GM19463 (cell line): ENCODE measurements around the gene TNFRSF8.
A peak's percentile ranks its signal among the peaks of the same experiment; 100 is the strongest.

Source experiments
- ATAC-seq: cut with Tn5 transposase; IDR thresholded peaks from one replicate; pipeline ENCODE4 v1.9.1; 2021; ENCODE audit warnings: mild to moderate bottlenecking, moderate library complexity; ENCODE audit not compliant: unreplicated experiment

Gene TNFRSF8

DNA sequence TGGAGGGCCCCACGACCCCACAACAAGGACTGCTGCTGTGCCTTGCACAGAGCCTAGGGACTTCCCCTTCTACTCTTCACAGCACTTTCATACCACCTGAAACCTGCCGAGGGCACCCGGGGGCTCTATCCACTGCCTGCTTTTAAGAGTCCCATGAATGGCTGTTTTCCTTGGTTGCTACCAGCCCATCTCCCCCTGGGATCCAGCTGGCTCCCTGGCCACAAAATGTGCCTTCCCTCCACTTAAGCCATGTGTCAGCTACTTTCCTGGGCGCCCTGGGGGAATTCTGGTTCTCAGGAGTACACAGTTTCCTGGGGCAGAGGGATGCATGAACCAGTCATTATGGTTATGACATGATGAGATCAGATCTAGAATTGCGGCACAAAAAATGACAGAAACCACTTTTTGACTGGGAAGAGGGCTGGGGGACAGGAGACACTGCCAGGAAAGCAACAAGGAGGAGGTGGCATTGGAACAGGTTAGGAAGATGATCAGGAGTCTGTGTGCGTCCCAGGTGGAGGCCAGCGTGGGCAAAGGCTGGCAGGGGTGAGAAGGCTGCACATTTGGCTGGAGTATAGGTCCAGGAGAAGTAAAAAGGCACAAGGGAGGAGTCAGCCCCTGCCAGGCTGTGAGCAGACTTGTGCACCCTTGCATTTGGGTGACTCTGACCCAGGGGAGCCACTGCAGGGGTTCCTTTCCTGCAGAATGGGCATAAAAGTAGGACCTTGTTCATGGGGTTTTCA lies 3.2 kb upstream of the TNFRSF8 start:
- ATAC-seq: no peak

DNA sequence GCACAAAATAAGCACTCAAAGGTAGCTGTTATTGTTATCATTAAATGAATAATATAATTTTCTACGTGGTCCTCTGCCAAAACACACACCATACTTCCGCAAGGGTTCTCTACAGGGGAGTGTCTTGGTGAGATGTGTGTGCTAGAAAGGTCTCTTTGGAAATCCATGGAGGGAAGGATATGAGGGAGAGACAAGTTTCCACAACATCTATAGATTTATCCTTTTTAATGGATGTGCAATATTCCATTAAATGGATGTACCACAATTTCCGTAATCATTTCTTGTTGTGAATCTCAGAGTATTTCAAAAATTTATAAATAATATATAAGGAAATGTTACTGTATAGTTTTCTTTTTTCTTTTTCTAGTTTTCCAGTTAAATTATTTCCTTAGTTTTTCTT lies 2.6 kb upstream of the TNFRSF8 start:
- ATAC-seq: no peak

GRCh38 chr1:12064073-12064969 lies 1.2 kb downstream of the TNFRSF8 start:
- no peak for ATAC-seq

DNA sequence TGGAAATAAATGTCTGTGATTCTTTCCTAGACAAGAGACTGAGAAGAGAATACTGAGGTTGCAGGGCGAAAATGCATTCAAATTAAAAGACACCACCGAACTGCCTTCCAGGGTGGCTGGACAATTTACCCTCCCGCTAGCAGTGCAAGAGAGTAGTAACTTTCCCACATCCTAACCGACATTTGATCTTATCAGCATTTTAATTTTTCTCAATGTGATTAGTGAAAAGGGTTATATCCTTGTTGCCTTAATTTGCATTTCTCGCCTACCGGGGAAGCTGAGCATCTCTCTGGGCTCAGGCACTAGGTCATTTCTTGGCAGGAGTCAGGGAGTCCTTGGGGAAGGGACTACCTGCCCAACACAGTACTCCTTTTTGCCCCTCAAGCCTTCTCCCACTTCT lies 2.8 kb downstream of the TNFRSF8 start:
- ATAC-seq: no peak

DNA sequence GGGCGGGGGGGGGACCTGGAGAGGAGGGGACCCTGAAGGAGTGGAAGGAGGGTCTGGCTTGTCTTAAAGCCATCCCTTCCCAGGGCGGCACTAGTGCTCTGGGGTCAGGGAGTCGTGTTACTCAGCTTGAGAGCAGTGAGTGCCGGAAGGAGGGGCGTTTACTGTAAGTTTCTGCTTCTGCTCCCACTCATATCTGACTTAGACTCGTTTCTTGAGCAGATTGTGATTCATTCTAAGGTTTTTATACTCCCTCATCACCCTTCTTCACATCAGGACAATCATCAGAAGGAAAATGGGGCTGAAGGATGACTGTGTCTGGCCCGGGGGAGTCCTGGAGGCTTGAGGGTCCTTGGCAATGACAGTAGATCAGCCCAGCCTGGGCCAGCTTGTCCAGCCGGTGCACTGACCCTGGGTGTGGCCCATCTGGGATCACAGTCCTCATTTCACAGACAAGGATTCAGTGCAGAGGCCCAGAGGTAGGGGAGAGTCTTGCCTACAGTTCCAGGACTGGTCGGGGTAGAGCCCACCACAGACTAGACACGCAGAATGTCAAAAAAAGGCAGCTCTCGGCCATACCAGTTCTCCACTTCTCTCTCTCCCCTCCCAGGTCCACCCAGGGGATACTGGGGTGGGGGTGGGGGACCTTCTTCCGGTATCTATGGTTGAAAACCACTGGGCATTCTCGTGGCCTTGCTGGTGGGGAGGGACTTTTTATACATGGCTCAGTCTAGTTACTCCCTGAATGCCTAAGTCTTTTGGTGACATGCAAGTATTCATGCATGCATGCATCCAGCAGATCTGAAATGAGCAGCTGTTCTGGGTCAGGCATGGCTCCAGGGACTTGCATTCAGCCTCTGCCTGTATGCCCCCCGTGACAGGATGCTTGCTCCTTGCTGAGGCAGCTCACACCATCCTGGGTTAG lies 5.1 kb downstream of the TNFRSF8 start:
- peak; percentile 39 for ATAC-seq

- ATAC-seq: no peak
These were observed 6.6 kb downstream of the TNFRSF8 start for GRCh38 chr1:12069623-12070244.

DNA sequence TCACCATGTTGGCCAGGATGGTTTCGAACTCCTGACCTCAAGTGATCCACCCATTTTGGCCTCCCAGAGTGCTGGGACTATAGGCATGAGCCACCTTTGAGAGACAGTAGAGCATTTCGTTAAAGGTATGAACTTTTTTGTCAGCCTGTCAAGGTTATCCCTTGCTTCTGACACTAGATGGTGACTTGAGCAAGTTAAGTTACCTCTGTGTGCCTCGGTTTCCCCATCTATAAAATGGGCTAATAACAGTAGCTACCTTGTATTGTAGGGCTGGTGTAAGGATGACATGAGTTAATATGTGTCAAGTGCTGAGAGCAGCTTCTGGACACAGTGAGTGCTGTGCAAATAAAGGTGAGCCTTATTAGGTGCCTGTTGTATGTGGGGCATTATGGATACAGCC lies 8.8 kb downstream of the TNFRSF8 start:
- no peak for ATAC-seq

GRCh38 chr1:12072741-12073140 lies 9.6 kb downstream of the TNFRSF8 start:
- ATAC-seq: no peak

DNA sequence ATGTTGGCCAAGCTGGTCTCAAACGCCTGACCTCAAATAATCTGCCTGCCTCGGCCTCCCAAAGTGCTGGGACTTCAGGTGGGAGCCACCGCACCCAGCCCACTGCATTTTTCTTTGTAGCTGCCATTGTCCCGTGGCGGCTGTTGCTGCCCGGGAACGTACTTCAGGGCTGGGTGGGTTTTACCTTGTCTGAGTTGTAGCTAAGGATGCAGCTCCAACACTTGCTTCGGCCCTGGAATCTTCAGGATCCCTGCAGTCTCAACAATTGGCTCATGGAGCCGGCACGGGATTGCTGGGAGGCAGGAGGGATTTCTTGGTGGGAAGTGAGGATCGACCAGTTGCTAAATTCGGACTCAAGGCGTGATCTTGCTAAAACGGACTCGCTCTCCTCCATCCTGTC lies 10.7 kb downstream of the TNFRSF8 start:
- no peak for ATAC-seq

DNA sequence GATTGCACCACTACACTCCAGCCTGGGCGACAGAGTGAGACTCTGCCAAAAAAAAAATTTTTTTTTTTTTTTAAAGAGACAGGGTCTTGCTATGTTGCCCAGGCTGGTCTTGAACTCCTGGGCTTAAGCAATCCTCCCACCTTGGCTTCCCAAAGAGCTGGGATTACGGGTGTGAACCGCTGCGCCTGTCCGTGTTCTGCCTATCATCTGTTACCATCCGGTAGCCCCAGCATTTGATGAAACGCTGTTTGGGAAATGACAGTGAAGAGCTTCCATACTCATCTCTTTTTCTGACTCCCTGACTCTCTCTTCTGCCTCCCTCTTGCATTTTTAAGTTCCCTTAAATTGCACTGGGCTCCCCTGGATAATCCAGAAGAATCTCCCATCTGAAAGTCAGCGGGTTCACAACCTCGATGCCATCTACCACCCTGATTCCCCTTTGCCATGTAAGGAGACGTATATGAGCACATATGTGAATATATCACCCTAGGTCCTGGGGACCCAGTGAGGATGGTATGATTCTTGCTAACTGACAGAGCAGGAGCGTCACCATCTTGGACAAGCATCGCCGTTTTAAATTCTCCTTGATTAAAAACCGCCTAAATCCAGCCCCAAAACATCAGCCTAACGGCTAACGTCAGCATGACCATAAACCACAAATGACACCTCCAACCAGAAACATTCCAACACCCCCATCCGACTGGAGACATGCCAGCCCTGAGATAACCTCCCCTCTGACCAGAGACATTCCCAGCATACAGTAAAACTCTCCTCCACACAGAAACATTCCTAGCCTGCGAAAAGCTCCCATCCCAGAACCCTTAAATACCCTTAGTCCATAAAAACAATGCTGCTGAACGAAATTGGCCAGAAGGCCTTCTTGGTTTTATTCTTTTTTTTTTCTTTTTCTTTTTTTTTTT lies 12.4 kb downstream of the TNFRSF8 start:
- no peak for ATAC-seq

DNA sequence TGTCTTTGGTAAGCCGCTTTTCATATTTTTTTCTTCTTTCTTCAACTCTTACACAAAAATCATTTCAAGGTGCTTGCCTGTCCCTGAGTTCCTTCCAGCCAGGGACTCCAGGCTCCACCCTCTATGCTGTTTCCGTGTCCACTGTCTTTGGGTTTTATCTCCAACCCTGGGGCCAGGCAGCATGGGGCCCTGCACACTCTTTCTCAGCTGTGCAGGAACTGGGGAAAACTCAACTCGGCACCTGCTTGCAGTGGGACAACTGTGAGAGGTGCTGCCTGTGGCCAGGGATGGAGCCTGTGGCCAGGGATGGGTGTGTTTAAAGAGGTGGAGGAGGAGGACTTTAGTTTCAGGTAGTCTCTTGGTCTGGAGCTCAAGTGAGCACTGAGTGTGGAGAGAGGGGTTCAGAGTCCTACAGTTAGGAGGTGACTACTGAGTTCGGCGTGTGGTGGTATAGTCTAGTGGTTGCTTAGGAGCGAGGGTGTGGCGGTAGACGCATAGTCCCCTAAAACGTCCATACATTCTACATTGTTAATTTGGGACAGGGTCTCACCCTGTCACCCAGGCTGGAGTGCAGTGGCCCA lies 13.4 kb downstream of the TNFRSF8 start:
- ATAC-seq: no peak

DNA sequence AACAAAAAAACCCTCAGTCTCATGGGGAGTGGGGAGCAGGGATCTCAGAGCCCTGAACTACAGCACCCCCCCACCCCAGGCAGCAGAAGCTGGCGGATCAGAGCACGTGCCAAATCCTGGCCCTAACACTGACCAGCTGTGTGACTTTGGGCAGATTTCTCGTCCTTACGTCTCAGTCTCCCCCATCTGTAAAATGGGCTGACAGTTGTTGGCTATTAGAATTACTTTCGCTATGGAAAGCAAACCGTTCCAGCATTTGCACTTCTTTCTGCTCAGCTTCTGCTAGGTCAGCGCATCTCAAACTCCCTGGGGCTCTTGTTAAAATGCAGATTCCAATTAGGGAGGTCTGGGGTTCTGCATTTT lies 15.5 kb downstream of the TNFRSF8 start:
- ATAC-seq: no peak

DNA sequence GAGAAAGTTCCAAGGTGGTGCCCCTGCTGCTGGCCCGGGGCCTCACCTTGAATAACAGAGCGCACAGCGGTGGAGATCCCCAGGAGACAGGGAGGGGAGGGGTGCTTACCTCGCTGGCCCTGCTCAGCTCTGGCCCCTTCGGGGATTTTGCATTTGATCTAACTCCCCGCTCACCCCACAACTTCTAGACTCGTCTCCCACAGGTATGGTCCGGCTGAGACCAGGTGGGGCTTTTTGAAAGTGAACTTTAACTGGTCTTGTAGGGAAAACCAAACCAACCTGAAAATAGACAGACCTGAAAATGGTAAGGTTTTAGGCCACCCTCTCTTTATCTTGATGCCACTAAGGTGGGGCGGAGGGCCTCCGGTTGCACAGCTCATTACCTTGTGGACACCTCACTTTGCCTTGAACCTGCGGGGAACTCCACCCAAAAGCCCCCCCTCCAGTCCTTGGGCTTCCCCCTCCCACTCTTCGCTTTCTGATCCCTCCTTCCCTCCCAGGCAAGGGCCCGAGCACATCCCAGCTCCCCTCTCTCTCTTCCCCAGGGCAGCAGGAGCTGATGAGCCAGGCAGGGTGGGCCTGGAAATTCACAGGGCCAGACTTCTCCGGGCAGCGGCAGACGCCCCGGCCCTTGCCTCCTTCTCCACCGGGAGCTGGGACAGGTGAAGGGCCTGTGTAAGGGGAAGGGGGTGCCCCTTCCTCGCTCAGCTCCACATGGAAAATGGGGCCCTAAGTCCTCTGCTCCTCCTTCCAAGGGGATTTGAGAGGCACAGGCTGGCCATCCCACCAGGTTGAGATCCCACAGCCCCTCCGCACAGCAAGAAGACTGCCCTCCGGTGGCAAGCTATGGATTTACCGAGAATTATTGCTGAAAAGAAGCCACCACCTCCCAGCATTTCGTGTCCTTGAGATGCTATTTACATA lies 16.1 kb downstream of the TNFRSF8 start:
- ATAC-seq: peak; percentile 72

DNA sequence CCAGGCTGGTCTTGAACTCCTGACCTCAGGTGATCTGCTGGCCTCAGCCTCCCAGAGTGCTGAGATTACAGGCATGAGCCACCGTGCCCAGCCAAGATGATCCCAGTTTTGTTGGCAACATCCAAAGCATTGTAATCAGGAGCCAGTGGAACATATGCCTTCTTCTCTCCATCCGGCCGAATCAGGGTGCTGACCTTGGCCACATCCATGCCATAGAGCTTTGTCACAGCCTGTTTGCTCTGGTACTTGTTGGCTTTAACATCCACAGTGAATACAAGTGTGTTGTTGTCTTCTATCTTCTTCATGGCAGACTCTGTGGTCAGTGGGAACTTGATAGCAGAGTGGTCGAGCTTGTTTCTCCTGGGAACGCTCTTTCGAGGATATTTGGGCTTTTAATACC lies 17.1 kb downstream of the TNFRSF8 start:
- ATAC-seq: no peak

DNA sequence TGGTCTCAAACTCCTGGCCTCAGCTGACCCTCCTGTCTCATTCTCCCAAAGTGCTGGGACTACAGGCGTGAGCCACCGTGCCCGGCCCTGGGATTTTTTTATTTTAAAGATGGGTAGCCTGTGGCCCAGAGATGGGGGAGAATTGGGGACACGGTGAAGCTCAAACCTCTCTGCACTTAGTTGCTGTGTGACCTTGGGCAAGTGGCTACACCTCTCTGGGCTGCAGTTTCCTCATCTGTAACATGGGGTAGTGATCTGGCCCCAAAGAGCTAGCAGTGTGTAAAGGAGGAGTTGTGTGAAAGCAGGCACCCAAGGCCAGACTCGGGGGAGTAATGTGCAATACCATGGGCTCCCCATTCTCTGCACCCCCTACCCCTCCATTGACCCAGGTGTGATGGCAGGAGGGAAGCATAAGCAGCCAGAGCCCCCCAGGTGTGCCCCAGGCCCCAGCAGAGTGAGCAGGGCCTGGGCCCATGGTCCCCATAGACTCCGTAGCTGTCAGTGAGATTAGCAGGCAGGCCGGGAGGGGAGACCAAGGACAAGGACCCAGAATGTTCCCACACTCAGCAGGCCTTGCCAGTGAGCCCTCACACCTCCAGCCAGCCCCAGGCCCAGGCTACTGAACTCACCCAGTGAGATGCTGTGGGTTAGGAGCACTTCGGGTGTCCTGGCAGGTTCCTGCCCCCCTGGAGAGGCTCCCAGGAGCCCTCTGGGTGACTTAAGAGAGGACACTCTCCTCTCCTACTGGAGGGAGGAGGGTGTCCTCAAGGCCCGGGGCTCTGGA lies 17.9 kb downstream of the TNFRSF8 start:
- no peak for ATAC-seq

DNA sequence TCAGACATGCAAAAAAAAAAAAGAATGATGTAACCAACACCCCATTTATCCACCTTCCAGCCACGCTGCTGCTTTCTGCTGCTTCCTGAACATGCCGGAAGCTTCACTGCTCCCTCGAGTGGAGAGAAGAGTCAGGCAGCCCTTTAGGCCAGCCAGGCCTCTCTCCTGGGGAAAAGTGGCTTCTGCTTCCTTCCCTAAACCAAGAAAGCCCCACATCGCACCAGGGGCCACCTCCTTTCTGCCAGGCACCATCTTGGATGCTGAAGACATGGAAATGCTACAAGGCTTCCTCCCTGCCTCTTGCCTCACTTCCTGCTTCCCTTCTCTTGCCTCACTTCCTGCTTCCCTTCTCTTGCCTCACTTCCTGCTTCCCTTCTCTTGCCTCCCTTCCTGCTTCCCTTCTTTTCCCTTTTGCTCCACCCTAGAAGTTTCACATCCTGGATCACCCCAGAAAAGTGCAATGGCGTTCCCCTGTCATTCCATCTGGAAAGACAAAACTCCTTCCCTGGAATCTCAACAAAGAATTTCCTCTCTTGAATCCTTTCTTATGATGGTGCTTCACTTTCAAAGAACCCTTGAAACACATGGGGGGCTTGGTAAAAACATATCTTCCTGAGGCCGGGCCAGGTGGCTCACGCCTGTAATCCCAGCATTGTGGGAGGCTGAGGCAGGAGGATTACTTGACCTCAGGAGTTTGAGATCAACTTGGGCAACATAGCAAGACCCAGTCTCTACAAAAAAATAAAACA lies 18.7 kb downstream of the TNFRSF8 start:
- ATAC-seq: no peak

DNA sequence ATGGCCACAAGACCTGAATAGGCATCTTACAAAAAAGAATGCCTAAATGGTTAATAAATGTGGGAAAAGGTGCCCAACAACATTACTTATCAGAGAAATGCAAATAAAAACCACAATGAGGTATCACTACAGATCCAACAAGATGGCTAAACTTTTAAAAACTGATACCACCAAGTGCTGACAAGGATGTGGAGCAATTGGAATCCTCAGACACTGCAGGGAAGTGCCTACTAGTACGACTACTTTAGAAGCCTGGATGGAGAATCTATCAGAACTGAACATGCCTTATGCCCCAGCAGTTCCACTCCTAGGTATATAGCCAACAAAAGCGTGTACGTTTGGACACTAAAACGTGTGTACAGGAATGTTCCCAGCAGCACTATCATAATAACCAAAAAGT lies 19.9 kb downstream of the TNFRSF8 start:
- ATAC-seq: no peak
